ENCODE data around the gene ENPP7.

Gene ENPP7

DNA sequence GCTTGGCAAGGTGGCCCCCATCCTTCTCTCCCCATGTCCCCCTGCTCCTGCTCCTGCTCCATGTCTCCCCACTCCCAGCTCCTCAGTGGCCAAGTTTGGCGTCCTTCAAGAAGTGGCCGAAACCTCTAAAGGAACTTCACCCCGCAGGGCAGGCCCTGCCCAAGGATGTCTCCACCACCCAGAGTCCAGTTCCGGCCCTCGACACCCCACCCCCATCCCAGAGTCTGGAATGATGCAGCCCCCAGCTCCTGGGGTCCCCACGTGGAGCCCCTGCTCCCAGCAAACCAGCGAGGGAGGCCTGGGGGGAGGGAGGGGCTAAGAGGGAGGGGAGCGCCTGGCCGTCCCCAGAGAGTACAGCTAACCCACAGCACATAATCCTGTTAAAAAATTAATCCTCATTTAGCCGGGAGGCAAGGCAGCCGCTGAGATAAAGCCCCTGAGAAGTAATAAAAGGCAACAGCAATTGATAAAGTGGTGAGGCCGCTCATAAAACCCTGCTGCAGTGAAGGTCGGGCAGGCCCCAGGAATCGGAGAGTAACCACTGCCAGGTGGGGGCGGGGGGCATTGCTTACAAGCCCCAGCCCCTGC, 9.9 kb upstream of the ENPP7 start:
- TF ChIP-seq, protein P1, sequence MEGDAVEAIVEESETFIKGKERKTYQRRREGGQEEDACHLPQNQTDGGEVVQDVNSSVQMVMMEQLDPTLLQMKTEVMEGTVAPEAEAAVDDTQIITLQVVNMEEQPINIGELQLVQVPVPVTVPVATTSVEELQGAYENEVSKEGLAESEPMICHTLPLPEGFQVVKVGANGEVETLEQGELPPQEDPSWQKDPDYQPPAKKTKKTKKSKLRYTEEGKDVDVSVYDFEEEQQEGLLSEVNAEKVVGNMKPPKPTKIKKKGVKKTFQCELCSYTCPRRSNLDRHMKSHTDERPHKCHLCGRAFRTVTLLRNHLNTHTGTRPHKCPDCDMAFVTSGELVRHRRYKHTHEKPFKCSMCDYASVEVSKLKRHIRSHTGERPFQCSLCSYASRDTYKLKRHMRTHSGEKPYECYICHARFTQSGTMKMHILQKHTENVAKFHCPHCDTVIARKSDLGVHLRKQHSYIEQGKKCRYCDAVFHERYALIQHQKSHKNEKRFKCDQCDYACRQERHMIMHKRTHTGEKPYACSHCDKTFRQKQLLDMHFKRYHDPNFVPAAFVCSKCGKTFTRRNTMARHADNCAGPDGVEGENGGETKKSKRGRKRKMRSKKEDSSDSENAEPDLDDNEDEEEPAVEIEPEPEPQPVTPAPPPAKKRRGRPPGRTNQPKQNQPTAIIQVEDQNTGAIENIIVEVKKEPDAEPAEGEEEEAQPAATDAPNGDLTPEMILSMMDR (IDR thresholded peaks at IDR 0.05; ENCODE audit: control insufficient read depth, insufficient read depth, low read depth, low read length, missing control alignments), result no peak
- H3K4me3 ChIP-seq (ENCODE audit: control insufficient read depth, low read depth, low read length), result no peak overlapping the region
- DNase-seq (ENCODE audit: low read depth), result no peak

DNA sequence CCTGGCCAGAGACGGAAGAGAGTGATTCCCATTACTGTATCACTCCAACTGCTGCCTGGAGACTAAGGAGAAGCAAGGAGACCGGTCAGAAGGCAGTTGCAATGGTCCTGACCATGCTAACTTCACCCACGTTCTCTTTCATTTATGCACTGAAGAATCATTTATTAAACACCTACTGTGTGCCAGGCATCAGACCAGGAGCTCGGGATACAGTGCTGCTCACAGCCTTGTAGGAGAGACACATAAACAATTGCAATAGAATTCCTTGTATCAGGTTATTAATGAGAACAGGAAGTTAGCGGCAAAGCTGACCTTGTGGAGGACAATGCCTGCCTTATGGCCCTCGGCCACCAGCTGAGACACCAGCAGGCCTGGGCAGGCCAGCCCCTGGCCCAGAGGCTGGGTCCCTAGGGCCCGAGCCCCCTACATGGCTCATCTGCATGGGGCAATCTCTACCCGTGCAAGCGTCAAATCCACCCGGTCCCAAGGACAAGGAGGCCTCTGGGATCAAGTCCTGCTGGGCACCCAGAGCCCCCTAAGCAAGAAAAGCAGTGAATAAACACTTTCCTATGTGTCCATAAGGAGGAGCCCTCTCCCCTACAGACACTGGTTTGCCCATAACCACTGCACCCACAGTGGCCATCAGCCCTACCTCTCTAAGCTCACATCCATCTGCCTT, 8.6 kb upstream of the ENPP7 start:
- H3K4me3 ChIP-seq (ENCODE audit: control insufficient read depth, low read depth, low read length), result no peak overlapping the region
- DNase-seq (ENCODE audit: low read depth), result no peak
- TF ChIP-seq, protein P1 (IDR thresholded peaks at IDR 0.05; ENCODE audit: control insufficient read depth, insufficient read depth, low read depth, low read length, missing control alignments), result peak; percentile 12

DNA sequence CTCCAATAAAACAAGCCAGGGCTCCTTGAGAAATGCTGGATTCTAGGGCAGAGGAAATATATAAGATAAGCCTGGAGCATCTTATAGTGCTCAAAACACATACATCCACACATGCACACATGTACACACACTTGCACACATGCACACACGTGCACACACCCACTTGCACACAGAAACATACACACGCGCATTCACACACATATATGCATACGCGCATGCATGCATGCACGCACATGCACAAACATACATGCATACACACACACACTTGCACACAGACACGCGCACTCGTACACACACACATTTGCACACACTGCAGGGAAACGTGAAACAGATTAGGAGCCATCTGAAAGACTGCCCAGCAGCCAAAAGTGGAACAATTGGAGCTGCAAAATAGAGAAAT, 8.0 kb upstream of the ENPP7 start:
- DNase-seq (ENCODE audit: low read depth), result no peak
- TF ChIP-seq, protein P1 (IDR thresholded peaks at IDR 0.05; ENCODE audit: control insufficient read depth, insufficient read depth, low read depth, low read length, missing control alignments), result no peak
- no peak overlapping the region for H3K4me3 ChIP-seq (ENCODE audit: control insufficient read depth, low read depth, low read length)

DNA sequence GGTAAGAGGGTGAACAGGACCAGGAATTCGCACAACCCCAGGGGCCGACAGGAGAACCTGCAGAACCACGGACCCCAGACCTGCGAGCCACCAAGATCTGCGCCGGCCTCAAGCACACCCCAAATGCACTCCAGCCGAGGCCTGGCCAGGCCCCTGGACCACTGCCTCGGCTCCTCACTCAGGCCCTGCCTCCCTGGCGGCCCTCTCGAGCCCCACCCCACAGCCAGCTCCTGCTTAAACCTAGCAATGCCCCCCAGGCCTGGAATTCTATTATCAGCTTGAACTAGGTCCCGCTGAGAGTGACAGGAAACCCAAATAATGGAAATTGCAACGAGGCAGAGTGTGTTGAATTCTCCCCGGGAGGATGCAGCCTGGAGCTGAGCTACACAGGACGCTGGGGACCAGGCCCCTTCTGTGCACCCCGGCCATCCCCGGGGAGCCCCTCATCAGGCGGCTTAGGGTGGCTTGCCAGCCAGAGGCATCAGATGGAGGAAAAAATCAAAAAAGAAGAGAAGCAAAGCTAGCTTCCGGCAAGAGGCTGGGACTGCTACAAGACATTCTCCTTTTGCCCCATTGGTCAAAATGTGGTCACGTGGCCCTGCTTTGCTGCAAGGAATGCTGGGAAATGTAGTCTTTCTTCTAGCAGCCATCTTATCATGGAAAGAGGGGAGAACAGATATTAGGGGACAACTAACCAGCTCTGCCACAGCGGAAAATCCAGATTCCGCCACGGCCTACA, 2.4 kb upstream of the ENPP7 start:
- TF ChIP-seq, protein P1 (IDR thresholded peaks at IDR 0.05; ENCODE audit: control insufficient read depth, insufficient read depth, low read depth, low read length, missing control alignments), result no peak
- DNase-seq (ENCODE audit: low read depth), result peak; percentile 64
- peak overlapping the region; percentile 20 for H3K4me3 ChIP-seq (ENCODE audit: control insufficient read depth, low read depth, low read length)

DNA sequence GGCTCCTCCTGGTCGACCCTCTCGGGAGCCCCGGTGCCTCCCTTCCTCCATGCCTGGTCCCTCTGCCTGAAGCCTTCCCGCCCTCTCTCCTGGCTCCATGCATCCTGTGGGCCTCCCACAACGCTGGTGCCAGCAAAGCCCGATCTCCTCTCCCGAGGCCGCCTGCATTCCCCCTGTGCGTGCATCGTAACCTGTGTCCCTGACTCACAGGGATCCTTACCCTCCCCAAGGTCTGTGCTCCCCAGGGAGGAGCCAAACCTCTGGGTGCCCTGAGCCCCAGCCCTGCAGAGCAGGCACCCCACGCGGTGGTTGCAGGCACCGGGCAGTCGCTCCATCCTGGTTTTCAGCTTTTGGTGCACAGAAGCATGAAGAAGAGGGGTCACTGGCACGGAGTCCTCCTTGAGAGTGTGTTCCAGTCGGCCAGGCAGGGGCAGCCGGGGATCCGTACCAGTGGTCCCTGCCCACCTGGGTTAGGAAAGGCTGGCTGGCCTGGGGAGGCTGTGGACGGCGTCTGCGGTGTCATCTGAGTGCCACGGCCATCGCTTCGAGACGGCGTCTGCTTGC, 1.8 kb upstream of the ENPP7 start:
- no peak overlapping the region for H3K4me3 ChIP-seq (ENCODE audit: control insufficient read depth, low read depth, low read length)
- DNase-seq (ENCODE audit: low read depth), result no peak
- TF ChIP-seq, protein P1 (IDR thresholded peaks at IDR 0.05; ENCODE audit: control insufficient read depth, insufficient read depth, low read depth, low read length, missing control alignments), result no peak

DNA sequence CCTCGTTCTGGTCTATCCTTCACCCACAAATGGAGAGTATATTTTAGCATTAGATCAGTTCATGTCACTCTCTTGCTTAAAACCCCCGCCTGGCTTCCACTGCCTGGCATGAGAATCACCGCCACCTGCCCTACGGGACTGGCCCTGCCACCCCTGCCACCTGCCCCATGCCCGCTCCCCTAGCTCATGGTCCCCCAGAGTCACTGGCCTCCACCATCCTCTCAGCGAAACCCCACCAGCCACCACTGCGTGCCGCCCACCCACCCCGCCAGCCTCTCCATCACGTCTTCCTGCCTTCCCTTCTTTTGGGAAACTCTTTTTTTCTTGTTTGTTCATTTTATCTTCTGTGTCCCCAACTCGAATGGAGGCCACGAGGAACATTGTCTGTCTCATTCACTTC, 982 bp upstream of the ENPP7 start:
- no peak for DNase-seq (ENCODE audit: low read depth)
- TF ChIP-seq, protein P1 (IDR thresholded peaks at IDR 0.05; ENCODE audit: control insufficient read depth, insufficient read depth, low read depth, low read length, missing control alignments), result no peak
- no peak overlapping the region for H3K4me3 ChIP-seq (ENCODE audit: control insufficient read depth, low read depth, low read length)
